ENCODE data around the gene NDUFA8. TPM values are rescaled to one million over a fixed set of nuclear protein-coding genes. Genes with fewer than 3 reads are reported as not detected.

Gene NDUFA8
- total RNA-seq, 4 donors from 2014 or later = 17.2 to 33.8 (median 28.9) TPM

- H3K4me3 ChIP-seq (ENCODE audit: low read depth, poor library complexity, severe bottlenecking) = no peak overlapping the region
- no peak for DNase-seq (ENCODE audit: low spot score in 2 of 2)
- 38 to 44% methylated on average over 3 to 6 of the region's 6 CpGs for WGBS, 2 donors
- intact Hi-C loops (cut with DNase I; ENCODE audit: low total_unique reads) = no loop called here
- TF ChIP-seq POLR2A (IDR thresholded peaks at IDR 0.05) (no peak), CTCF (IDR thresholded peaks at IDR 0.05) (no peak)
These were observed 37.1 kb downstream of the NDUFA8 start for GRCh38 chr9:122122468-122122867.

- no peak for TF ChIP-seq POLR2A (IDR thresholded peaks at IDR 0.05)
- TF ChIP-seq CTCF (IDR thresholded peaks at IDR 0.05) = no peak
- intact Hi-C loops (cut with DNase I; ENCODE audit: low total_unique reads) = no loop called here
- no peak overlapping the region for H3K4me3 ChIP-seq (ENCODE audit: low read depth, poor library complexity, severe bottlenecking)
- no peak for DNase-seq (ENCODE audit: low spot score in 2 of 2)
- 88 to 92% methylated on average over 2 of the region's 6 CpGs for WGBS, 2 donors
These were observed 37.6 kb downstream of the NDUFA8 start for GRCh38 chr9:122121931-122122330.

- no peak overlapping the region for H3K4me3 ChIP-seq (ENCODE audit: low read depth, poor library complexity, severe bottlenecking)
- 83 to 89% methylated on average over 6 to 10 of the region's 10 CpGs for WGBS, 2 donors
- DNase-seq (ENCODE audit: low spot score in 2 of 2) = no peak
- intact Hi-C loops (cut with DNase I; ENCODE audit: low total_unique reads) = no loop called here
- no peak for TF ChIP-seq CTCF (IDR thresholded peaks at IDR 0.05)
These were observed 38.2 kb downstream of the NDUFA8 start for GRCh38 chr9:122121391-122121790.

- no peak overlapping the region for H3K4me3 ChIP-seq (ENCODE audit: low read depth, poor library complexity, severe bottlenecking)
- intact Hi-C loops (cut with DNase I; ENCODE audit: low total_unique reads) = no loop called here
- no peak for DNase-seq (ENCODE audit: low spot score in 2 of 2)
- 84 to 85% methylated on average over 8 to 10 of the region's 10 CpGs for WGBS, 2 donors
- TF ChIP-seq CTCF (IDR thresholded peaks at IDR 0.05) (no peak), POLR2A (IDR thresholded peaks at IDR 0.05) (no peak)
These were observed 39.1 kb downstream of the NDUFA8 start for GRCh38 chr9:122120316-122121071.

- DNase-seq (ENCODE audit: low spot score in 2 of 2) = no peak
- H3K4me3 ChIP-seq (ENCODE audit: low read depth, poor library complexity, severe bottlenecking) = no peak overlapping the region
- TF ChIP-seq POLR2A (IDR thresholded peaks at IDR 0.05) (no peak), CTCF (IDR thresholded peaks at IDR 0.05) (no peak)
- WGBS, 2 donors = 92 to 93% methylated on average over 5 of the region's 5 CpGs
- intact Hi-C loops (cut with DNase I; ENCODE audit: low total_unique reads) = no loop called here
These were observed 39.9 kb downstream of the NDUFA8 start for GRCh38 chr9:122119721-122120120.

GRCh38 chr9:122119166-122119521 lies 40.4 kb downstream of the NDUFA8 start:
- WGBS, 2 donors = 85 to 86% methylated on average over 13 of the region's 13 CpGs
- DNase-seq (ENCODE audit: low spot score in 2 of 2) = no peak
- intact Hi-C loops (cut with DNase I; ENCODE audit: low total_unique reads) = no loop called here
- H3K4me3 ChIP-seq (ENCODE audit: low read depth, poor library complexity, severe bottlenecking) = no peak overlapping the region
- TF ChIP-seq POLR2A (IDR thresholded peaks at IDR 0.05) (no peak), CTCF (IDR thresholded peaks at IDR 0.05) (no peak)

All from lower leg skin (tissue), 4 donors.